GM21717 (cell line): ENCODE results near the gene ACAP2.
"Not testable (repeated sequence)": the region's sequence is repeated elsewhere in the genome, so short reads cannot be mapped to it uniquely, and the experiment has no call there.

Experiments used
- ATAC-seq: cut with Tn5 transposase; IDR thresholded peaks from one replicate; pipeline ENCODE4 v1.9.1; 2021; ENCODE audit warnings: mild to moderate bottlenecking, moderate library complexity; ENCODE audit not compliant: unreplicated experiment

ACAP2 gene

DNA sequence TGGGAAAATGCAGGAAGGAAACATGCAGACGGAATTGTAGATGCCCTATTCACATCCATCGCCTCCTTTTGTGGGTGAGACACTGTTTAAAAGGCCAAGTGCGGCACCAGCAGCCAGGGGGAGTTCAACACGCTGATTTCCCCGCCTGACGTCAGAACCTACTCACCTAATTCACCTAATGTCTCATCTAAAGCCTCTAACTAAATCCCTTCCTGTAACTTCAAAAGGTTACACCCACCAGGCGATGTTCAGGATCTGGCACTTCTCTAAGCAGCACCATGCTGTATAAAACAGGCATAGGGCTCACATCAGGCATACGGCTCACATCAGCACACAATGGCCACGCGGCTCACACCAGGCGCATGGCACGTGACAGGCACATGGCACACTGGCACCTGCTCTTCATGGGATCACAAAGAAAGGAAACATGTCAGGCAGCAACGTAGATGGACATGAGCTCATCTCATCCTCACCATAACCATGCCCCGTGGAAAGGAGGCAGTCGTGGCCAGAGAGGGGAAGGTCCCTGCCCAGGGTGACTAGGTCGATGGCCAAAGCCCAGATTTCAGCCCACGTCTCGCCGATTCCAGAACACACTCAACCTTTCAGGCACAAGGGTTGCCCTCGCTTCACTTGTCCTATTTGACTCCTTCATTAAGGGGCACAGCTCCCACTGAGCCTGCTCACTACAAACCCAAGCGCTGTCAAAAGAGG lies 193.6 kb downstream of the ACAP2 start:
- ATAC-seq, result no peak

DNA sequence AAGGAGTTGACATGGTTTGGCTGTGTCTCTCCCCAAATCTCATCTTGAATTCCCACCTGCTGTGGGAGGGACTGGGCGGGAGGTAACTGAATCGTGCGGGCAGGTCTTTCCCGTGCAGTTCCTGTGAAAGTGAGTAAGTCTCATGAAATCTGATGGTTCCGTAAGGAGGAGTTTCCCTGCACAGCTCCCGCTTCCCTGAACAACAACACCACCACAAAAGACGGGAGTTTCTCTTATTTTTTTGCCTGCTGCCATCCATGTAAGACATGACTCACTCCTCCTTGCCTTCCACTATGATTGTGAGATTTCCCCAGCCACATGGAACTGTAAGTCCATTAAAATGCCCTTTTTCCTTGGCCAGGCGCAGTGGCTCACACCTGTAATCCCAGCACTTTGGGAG lies 194.5 kb downstream of the ACAP2 start:
- ATAC-seq, result no peak

DNA sequence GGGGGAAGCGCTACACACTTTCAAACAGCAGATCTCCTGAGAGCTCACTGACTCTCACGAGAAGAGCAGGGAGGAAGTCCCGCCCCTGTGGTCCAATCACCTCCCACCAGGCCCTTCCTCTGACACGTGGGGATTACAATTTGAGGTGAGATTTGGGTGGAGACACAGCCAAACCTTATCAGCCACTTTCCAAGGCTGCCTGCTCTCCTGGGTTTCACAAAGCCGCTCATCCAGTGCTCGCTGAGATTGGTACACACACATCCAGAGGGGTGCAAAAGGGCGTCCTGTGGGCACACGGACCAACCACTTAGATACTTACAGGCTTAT lies 195.0 kb downstream of the ACAP2 start:
- no peak for ATAC-seq

DNA sequence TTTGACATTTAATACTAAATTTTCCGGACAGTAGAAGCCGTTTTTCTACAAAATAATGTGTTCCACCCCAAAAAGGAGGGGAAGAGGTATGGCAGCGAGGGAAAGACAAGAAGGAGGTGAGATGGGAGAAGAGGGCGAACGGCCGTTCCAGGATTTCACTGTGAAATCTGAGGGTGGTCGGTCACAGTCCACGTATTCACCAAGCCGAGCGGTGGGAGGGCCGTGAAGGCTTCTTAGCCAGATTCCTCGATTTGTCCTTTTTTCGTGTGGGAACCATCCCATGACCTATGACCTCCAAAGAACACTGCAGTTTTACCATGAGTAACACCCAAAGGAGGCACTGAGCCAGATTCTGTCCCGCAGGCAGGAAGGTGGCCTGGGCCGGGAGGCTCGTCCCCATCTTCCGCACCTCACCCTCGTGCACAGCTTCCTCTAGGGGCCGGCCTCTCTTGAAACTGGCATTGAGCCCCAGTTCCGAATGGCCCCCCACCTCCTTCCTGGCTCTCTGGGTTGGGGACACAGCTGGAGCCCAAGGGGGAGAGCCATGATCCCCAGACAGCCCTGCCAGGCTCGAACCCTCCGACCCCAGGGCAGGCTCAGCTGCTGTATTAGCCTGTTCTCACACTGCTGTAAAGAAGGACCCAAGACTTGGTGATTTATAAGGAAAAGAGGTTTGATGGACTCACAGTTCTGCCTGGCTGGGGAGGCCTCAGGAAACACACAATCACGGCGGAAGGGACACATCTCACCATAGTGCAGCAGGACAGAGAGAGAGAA lies 195.5 kb downstream of the ACAP2 start:
- ATAC-seq, result no peak

DNA sequence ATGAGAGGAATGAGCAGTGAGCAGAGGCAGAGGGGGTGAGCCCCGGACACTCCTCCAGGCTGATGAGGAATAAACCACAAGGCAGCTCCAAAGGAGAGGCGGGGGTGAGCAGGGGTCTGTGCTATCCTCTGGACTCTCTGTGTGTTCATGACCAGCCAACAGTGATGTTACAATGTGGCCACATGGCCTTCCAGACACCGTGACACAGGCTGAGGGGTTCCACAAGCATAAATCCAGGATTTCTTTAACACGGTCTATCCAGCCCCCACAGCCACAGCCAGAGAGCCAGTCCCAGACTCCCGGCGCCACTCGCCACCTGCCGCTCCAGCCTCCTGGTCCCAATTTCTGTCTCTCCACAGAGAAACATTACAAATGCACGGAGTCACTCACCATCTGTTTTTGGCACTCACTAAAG lies 196.2 kb downstream of the ACAP2 start:
- ATAC-seq, result no peak

DNA sequence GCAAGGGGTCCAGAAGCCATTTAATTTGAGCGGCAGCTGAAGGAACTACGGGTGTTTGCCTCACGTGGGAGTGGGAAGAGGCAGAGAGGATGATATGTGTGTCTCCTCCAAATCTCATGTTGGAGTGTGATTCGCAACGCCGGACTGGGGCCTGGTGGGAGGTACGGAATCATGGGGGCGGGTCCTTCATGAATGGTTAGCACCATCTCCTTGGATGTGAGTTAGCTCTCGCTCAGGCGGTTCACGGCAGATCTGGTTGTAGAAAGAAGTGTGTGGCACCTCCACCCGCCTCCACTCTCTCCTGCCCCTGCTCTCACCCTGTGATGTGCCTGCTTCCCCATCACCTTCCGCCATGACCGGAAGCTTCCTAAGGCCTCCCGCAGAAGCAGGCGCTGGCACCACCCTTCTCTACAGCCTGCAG lies 197.3 kb downstream of the ACAP2 start:
- no peak for ATAC-seq

DNA sequence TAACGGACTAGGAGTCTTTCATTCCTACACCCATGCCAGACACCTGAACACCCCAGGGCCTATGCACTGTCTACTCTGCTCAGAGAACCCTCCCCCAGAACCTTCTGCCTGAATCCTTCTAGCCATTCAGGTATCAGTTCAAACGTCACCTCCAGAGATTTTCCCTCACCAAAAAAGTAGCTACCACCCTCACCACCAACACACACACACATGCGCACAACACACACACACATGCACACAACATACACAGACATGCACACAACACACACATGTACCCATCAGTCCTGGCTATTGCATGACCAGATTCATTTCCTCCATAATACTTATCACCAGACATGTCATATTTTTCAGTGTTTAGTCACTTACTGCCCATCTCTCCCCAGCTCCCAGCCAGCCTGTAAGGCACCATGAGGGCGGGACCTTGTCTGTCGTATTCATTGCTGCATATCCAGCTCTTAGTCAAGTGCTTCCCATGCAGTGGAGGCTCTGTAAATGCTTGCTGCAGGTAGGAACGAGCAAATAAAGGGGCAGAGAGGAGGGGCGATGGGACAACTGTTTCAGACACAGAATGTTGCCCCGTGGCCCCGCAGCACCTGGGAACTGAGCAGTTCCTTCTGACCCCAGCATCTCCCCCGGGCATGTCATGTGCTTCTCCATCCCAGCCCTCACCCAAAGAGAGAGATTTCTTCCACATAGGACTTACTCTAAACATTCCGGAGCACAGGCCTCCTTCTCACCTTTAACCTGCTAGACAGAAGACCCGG lies 201.0 kb downstream of the ACAP2 start:
- no peak for ATAC-seq

DNA sequence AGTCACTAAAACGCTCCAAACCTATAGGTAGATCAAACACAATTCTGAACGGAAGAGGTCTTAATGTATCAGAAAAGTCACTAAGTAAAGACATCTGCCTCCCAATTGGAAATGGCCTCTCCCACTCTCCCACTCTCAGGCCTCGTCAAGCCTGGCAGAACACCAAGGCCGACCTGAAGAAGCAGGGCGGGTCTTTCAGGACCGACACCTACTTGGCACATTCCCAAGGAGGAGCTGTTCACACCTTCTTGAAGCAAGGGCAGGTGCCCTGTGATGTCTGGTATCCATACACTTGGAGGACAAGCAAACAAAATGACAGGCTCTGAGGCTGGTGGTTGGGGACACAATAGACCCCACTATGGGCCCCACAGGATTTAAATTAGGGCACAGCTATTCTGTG lies 201.9 kb downstream of the ACAP2 start:
- no peak for ATAC-seq

DNA sequence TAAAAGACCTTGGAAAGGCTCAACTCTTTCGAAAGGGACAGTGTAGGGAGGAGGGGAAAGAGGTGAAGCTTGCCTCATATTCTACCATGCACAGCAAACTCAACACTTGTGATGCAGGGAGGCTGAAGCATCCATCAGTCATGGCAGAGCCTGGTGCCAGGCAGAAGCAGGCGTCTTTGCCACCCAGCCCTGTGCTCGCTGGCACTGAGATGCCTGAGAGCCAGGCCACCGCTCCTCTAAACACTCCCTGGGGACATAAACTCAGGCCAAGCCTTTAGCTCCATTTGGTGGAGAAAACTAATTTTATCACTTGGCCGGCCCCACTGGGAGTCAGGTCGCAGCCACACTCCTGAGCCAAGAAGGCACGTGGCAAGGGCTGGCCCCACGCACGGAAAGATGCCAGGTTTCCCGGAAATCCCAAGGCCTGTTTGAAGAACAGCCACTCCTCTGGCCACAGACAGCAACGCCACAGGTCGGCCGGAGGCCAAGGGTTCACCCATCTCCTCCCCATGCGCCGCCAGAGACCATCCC lies 202.6 kb downstream of the ACAP2 start:
- no peak for ATAC-seq

DNA sequence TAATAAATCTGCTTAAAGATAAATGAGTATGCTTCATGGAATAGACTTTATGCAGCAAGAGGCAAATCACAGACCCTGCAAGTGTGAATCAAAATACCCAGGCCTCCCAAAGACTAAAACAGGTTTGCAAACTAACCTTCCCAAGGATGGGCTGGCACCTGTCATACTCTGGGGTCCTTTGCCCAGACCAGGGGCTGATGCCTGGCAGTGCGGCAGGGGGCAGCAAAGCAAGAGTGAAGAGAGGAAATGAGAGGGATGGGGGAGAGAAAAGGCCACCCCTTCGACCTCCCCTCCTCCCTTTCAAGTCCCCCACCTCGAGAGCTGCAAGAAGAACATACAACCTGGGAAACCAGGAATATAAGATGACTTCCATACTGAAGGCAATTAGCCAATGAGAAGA lies 203.7 kb downstream of the ACAP2 start:
- no peak for ATAC-seq

DNA sequence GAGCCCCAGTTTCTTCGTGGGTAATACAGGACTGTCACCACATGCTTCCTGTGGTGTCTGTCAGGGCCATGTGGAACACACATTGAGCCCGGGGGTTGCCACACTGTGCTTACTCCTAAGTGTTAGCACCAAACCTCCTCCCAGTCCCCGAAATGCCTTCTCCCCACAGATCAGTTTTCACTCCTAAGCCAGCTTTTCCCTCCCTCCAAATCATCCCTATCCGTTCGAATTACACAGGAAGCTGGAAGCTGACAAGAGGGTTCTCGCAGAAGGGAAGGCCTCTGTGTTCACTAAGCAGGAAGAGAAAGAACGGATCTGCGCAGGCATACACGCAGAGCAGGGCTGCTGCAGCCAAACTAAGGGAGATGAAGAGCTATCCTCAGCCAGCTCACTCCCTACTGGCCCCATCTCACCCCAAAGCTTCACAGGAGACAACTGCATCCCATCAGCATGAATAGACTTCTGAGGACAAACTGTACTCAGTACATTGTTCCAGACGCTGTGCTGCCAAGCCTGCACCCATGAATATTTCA lies 204.2 kb downstream of the ACAP2 start:
- no peak for ATAC-seq

DNA sequence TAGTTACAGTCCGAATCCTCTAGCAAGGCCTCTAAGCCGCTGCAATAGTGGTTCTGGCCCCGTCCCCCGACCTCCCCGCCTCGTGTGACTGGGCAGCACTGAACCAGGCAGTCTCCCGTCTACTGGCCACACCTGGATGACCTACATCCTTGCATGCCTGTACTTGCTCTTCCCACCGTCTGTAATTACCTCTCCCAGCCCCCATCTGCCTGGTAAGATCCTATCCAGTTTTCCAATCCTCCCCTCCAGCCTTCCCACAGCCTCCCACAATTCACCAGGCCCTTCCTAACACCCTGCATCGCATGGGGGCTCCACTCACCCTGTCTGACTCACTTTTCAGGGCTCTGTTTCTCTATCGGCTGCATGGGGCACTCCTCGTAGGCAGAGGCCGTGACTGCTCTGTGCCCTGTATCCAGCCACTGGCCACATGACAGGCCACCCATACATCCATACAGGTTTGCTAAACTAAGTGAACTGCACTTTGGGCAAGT lies 204.7 kb downstream of the ACAP2 start:
- no peak for ATAC-seq

DNA sequence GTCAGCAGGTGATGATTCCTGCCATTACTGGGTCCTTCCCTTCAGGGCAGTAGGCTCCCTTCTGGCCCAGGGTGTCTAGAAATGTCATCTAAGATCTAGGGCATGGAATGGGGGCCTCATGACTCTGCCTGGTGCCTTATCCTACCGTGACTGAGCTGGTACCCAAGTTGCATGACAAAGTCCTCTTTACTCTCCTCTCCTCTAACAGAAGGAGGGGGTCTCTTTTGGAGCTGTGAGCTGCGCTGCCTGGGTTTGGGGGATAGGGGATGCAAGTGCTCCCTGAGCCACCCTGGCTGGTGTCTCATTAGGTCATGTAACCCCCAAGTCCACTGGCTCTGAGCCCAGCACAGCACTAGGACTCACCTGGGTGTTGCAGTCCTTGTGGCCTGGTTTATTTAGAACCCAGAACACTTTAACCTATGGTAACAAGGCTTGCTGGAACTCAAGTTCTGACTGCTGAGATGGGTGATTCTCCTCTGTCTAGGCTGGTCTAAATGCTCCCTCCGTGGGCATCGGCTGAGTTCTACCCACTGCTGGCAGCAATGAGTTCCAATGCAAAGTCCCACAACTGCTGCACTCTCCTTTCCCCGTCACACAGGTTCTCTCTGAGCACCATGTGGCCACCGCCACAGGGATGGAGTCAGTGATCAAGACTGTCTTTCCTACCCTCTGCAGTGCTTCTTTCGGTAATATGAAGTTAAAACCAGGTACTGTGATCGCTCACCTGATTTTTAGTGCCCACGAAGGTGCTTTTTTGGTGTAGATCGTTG lies 205.8 kb downstream of the ACAP2 start:
- no peak for ATAC-seq

DNA sequence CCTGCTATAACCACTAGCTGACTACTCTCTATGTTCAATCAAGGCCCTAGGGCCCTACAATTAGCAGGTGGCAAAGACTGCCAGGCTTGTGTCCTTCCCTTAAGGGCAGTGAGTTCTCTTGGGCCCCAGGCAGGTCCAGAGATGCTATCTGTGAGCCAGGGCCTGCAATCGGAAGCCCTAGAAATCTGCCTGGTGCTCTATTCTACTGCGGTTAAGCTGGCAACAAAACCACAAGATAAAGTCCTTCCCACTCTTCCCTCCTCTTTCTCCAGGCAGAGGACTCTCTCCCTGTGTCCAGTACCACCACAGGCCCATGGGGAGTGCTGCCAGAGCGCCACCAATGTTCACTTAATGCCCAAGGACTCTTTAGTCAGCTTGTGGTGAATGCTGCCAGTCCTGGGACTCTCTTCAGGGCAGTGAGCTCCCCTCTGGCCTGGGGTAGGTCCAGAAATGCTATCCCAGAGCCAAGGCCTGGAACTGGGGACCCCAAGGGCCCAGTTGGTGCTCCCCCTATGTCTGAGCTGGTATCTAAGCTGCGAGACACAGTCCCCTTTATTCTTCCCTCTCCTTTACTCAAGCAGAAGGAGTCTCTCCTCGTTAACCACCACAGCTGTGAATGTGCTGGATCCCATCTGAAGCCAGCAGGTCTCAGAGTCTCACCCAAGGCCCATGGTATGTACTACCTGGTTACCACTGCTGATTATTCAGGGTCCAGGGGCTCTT lies 206.6 kb downstream of the ACAP2 start:
- ATAC-seq, result no peak

DNA sequence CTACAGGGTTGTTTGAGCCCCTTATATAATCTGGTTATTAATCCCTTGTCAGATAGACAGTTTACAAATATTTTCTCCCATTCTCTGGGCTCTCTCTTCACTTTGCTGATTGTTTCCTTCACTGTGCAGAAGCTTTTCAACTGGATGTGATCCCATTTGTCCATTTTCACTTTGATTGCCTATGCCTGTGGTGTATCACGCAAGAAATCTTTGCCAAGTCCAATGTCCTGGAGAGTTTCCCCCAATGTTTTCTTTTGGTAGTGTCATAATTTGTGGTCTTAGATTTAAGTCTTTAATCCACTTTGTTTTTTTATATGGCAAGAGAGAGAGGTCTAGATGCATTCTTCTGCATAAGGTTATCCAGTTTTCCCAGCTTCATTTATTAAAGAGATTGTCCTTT lies 212.6 kb downstream of the ACAP2 start:
- no peak for ATAC-seq

DNA sequence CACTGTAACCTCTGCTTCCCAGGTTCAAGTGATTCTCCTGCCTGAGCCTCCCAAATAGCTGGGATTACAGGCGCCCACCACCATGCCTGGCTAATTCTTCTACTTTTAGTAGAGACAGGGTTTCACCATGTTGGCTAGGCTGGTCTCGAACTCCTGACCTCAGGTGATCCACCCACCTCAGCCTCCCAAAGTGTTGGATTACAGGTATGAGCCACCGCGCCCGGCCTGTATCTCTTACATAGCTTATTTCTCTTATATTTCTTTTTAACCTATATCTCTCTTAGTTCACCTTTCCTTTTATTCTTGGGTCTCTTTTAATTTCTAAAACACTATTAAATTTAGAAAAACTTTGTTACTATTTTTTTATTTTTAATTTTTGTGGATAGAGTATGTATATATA lies 213.9 kb downstream of the ACAP2 start:
- not testable (repeated sequence) for ATAC-seq

DNA sequence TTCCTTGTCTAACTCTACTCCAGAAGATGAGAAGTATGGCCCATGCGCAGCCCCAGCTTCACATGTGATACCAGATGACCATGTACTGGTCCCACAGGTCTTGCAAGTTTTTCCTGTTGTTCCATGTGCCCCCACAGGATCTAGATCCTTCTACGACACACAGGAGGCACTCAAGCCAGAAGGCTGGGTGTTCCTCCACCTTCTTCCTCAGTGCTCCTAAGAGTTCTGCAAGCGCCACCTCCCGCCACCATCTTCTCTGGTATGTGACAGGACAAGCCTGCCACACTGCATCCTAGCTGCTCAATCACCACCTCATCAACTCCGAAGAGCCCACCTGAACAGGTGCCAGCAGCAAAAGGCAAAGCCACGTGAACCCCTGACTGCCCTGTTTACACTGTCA lies 214.9 kb downstream of the ACAP2 start:
- no peak for ATAC-seq

DNA sequence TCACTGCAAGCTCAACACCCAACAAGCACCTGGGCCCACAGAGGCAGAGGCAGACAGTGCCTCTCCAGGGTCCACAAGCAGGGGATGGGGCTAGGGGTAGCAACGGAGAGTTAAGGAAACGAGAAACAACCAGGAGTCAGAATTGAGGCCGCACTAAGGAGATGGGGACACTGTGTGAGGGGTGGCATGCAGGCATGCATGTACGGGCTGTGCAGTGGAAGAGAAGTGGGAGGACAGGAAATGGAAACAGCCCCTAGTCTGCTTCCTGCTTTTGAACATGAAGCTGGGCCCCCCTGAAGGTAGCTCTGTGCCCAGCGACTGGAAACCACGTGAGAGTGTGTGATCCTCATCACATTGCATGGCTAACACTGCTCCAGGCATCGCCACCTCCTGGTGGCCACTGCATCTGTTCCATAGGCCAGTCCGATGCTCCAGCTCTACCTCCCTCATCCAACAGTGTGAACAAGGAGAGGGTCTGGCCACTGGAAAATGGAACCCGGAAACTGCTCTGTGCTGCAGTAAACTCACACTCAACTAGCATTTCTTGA lies 215.8 kb downstream of the ACAP2 start:
- no peak for ATAC-seq

DNA sequence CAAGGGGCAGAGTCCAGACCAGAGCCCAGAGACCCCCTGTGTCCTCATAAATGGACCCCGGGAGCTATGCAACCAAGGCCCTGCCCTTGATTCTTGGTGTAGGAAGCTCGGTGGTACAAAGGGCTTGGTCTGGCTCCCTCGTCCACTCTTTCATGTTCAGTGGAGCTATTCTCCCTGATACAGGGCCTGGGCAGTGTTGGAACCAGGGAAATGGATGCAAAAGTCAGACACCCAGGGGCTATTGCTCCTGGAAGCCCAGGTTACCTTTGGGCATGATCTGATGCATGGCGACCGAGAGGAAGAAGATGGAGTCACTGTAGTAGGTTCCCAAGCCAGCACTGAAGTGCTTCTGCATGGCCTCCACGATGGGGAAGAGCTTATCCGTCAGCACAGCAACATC lies 216.4 kb downstream of the ACAP2 start:
- ATAC-seq, result no peak
